Calu3 (cell line): Measurements from ENCODE around the gene NEO1. TPM values are rescaled to one million over a fixed set of nuclear protein-coding genes. Genes with fewer than 3 reads are reported as not detected.

Experiments
- BruUV-seq: library from RNA; stranded (reverse); fragments of 400-500 nt; replicated peaks from 2 replicates; lab custom pipeline; 2021; lab: Mats Ljungman, UMichigan
- CTCF ChIA-PET: fragments of 300-600 bp; sonication (Branson Sonifier 250); formaldehyde crosslinking; loops from one replicate; lab custom pipeline; 2022; ENCODE audit warnings: antibody characterized with exemption; lab: Charles Lee
- DNase-seq: peaks from one replicate; pipeline ENCODE4 v3.0.0; 2022
- H3K27ac Mint-ChIP-seq: one replicate; pipeline ENCODE4 v1.8.0; 2022; ENCODE audit warnings: mixed read lengths; ENCODE audit not compliant: unreplicated experiment
- H3K27me3 Mint-ChIP-seq: one replicate; pipeline ENCODE4 v1.8.0; 2022; ENCODE audit warnings: mixed read lengths; ENCODE audit not compliant: unreplicated experiment
- H3K36me3 Mint-ChIP-seq: one replicate; pipeline ENCODE4 v1.8.0; 2022; ENCODE audit warnings: mild to moderate bottlenecking, moderate library complexity, mixed read lengths; ENCODE audit not compliant: insufficient read depth, unreplicated experiment
- H3K4me1 Mint-ChIP-seq: one replicate; pipeline ENCODE4 v1.8.0; 2022; ENCODE audit warnings: mild to moderate bottlenecking, low read depth, mixed read lengths; ENCODE audit not compliant: unreplicated experiment
- H3K4me3 Mint-ChIP-seq: one replicate; pipeline ENCODE4 v1.8.0; 2022; ENCODE audit warnings: mild to moderate bottlenecking, low read depth, moderate library complexity, mixed read lengths; ENCODE audit not compliant: unreplicated experiment
- H3K9me3 Mint-ChIP-seq: one replicate; pipeline ENCODE4 v1.8.0; 2022; ENCODE audit warnings: low read depth, mixed read lengths; ENCODE audit not compliant: unreplicated experiment
- CTCF ChIP-seq: fragments of 200-600 bp; IDR thresholded peaks from one replicate; pipeline ENCODE4 v1.8.0; 2022; ENCODE audit warnings: antibody characterized with exemption; ENCODE audit not compliant: unreplicated experiment
- intact Hi-C: fragments of 100-400 bp; cut with micrococcal nuclease; formaldehyde crosslinking; loops from one replicate; pipeline ENCODE4 v1.10.0; 2022; ENCODE audit not compliant: unreplicated experiment
- total RNA-seq: library from RNA; stranded (reverse); gene quantifications from 2 replicates; pipeline ENCODE4 v1.2.3, GENCODE V29; 2022

NEO1 gene
- total RNA-seq, 1 experiment from 2014 or later, result 20.4 TPM

GRCh38 chr15:73320619-73321180 lies 268.4 kb downstream of the NEO1 start:
- intact Hi-C loops, result no loop called here
- Mint-ChIP-seq H3K9me3 (no peaks in the 10 kb centered on the region), H3K27me3 (peaks cover 73% of the 10 kb centered on the region), H3K4me3 (no peak overlapping the region), H3K4me1 (no peaks in the 10 kb centered on the region), H3K36me3 (no peaks in the 10 kb centered on the region), H3K27ac (no peak overlapping the region)
- no peak for TF ChIP-seq CTCF
- CTCF ChIA-PET, result no interaction called here
- no TSS peak for BruUV-seq
- no peak for DNase-seq

DNA sequence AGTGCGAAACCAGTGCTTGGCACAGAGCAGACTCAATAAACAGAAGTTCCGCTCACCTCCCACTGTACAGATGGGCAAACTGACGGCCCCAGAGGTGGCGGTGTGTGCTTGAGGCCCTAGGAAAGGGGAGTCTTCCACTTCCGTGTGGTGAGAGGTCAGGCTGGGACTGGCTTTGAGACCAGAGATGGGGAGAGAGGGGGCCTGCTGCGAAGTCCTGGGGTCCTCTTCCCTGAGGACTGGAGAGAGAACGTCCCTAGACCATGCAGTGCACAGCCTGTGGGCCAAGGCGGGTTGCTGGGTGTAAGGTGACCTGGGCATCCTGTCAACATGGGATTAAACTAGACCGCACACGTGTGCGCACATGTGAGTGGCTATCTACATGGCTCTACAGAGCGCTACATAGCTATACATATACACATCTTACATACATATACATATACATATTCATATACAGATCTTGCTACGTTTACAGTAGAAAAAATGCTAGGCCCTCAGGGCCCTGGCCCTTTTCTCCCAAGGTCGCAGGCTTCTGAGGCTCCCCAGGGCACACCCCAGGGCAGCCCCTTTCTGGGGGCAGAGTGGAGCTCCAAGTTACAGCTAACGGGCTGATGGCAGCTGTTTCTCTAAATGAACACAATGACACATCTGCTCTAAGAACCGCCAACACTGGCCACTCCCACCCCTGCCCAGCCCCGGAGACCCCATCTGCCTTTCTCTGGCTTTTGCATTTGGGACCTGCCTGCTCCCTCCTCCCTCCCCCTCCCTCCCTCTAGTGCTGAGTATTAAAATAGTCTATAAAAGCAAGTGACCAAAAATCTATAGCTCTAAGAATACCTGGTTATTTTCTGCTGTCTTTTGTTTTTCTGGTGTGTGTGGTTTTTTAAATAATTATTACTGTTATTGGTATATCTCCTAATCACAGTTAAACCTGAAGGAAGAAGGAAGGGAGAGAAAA lies 269.5 kb downstream of the NEO1 start:
- no peak for TF ChIP-seq CTCF
- no TSS peak for BruUV-seq
- Mint-ChIP-seq H3K4me1 (no peaks in the 10 kb centered on the region), H3K9me3 (no peaks in the 10 kb centered on the region), H3K4me3 (no peak overlapping the region), H3K36me3 (no peaks in the 10 kb centered on the region), H3K27ac (no peak overlapping the region), H3K27me3 (peaks cover 77% of the 10 kb centered on the region)
- DNase-seq, result no peak
- CTCF ChIA-PET, result interaction anchor here (0.8 to 1.0 kb wide), 2 partner anchors 9 to 58 kb away, joined by 3 to 4 read pairs; no protein-coding TSS in a partner anchor
- intact Hi-C loops, result no loop called here

GRCh38 chr15:73322665-73323373 lies 270.6 kb downstream of the NEO1 start:
- Mint-ChIP-seq H3K9me3 (no peaks in the 10 kb centered on the region), H3K4me3 (no peak overlapping the region), H3K4me1 (no peaks in the 10 kb centered on the region), H3K27ac (no peak overlapping the region), H3K27me3 (peaks cover 77% of the 10 kb centered on the region), H3K36me3 (no peaks in the 10 kb centered on the region)
- BruUV-seq, result no TSS peak
- CTCF ChIA-PET, result interaction anchor here (0.8 kb wide), 1 partner anchor 10 kb away, joined by 4 read pairs; no protein-coding TSS in a partner anchor
- intact Hi-C loops, result no loop called here
- no peak for TF ChIP-seq CTCF
- no peak for DNase-seq

- TF ChIP-seq CTCF, result no peak
- Mint-ChIP-seq H3K27me3 (peaks cover 77% of the 10 kb centered on the region), H3K4me3 (no peak overlapping the region), H3K9me3 (no peaks in the 10 kb centered on the region), H3K4me1 (no peaks in the 10 kb centered on the region), H3K36me3 (no peaks in the 10 kb centered on the region), H3K27ac (no peak overlapping the region)
- CTCF ChIA-PET, result no interaction called here
- DNase-seq, result no peak
- intact Hi-C loops, result no loop called here
- BruUV-seq, result no TSS peak
These were observed 271.2 kb downstream of the NEO1 start for GRCh38 chr15:73323374-73323955.
